SW 1271 (cell line): ENCODE data around the gene CXCR6.

Source experiments
- DNase-seq, 2 experiments: peaks; one replicate each; lab custom pipeline; 2025; lab: John Stamatoyannopoulos, UW

Gene CXCR6

DNA sequence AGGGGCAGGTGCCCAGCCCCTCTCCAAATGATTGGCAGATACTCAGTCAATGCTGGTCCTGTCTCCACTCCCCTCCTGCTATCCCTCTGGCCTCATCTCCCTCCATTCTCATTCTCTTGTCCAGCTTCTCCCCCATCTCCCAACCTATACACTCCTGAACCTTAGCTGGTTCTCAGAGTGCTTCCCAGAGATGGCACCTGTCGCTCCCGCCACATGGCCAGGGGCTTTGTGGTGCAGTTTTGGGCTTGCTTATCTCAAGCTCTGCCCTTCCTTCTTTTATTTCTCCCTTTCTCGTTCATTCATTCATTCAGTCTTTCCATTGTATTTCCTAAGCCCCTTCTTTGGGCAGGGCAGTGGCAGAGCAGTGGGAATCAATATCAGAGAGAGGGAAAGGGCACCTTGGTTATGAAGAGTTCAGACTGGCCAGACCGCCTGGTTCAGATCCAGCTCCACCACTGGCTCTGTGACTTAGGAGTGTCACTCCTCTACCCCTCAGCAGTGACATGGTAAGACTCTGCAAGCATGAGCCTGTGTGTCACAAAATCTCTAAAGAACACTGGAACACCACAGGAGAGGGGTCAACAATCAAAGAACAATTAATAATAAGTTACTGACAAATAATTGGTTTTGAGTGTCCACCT lies 20.2 kb upstream of the CXCR6 start:
- DNase-seq = no peak

DNA sequence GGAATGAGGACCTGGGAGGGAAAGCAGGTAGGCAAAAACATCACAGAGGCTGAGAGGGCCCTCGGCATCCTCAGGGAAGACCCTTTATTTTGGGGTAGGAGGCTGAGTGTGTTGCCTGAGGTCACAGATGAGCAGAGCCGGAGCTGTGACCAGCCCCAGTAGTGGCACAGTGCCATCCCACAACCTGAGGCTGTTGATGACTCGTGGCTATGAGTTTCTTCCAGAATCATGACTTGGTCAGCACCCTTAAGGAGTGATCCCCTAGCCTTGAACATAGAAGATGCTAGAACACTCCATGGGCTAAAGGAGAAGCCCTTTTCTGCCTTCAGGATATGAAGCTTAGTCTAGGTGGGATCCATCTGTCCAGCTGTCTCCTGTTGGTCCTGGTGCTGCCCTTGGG lies 19.5 kb upstream of the CXCR6 start:
- DNase-seq = peak in 1 of 2 experiments; percentile 2

- no peak for DNase-seq
Measured at GRCh38 chr3:45927881-45928280, 15.4 kb upstream of the CXCR6 start.

DNA sequence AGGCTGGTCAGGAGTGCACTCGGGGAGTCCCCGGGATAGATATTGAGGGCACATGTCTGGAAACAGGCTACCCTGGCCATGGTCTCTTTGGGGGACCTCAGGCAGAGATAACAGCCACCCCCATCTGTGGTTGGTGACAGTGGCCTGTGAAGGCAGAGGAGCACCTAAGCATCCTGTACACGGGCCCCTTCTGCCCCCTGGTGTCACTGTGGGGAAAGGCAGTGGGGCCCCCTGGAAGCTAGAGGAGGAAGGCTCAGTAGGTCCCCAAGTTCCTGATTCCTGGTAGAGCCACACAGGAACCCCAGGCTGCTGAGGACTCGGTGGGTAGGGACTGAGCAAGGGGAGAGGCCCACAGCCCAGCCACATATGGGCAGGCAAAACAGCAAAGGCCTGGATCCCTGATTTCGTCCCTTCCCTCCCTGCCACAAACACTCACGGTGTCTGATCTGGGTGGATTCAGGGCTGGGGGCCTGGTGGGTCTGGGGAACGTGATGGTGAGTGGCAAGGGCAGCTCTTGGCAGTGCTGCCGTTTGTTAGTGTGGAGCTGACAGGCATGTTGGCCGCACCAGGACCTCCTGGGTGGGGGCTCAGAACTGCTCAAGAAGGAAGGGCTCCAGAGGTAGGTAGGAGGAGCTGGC lies 14.1 kb upstream of the CXCR6 start:
- no peak for DNase-seq

DNA sequence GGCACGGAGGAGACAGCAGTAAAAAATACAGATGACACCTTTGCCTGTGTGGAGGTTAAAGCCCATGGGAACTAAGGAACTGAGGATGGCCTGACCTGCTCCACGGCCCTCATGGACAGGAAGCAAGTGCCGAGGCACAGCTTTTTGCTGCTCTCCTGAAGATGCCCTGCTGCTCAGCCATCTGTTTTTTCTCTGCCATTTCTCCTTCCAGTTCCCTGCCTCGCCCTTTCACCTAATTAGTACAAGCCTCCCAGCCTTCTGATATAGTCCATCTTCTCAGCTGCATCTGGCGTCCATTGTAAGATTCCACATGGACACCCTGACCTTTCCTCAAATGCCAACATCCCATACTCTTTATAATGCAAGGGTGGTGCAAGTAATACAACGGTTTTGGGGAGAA lies 11.8 kb upstream of the CXCR6 start:
- no peak for DNase-seq

DNA sequence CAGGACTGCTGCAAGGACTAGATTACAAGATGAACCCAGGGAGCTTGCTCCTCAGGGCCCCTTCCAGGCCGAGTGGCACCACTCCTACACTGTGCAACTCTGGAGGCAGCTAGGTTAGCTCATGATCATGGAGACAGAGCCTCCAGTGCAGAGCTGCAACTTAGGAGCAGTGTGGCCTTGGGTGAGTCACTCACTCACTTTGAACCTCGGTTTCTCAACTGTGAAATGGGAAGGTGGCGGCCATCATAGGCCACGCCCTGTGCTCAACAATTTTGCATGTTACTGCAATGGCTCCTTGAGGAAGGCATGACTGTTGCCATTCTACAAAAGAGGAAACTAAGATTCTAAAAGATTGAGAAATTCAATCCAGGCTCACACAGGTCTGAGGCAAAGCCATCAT lies 11.2 kb upstream of the CXCR6 start:
- no peak for DNase-seq

DNA sequence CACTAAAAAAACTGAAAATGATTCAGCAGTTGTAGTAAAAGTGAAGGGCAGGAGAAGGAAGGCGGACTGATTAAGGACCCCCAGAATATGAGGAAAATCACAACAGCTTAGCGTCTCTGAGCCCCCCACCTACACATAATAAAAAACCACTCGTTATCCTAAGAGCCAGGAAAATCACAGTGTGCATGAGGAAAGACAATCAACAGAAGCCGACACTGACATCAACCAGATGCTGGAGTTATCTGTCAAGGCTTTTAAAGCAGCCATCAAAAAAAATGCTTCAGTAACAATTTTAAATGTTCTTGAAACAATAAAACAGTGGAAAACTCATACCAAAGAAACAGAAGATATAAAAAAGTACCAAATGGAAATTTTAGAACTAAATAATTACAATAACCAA lies 9.7 kb upstream of the CXCR6 start:
- DNase-seq = no peak

DNA sequence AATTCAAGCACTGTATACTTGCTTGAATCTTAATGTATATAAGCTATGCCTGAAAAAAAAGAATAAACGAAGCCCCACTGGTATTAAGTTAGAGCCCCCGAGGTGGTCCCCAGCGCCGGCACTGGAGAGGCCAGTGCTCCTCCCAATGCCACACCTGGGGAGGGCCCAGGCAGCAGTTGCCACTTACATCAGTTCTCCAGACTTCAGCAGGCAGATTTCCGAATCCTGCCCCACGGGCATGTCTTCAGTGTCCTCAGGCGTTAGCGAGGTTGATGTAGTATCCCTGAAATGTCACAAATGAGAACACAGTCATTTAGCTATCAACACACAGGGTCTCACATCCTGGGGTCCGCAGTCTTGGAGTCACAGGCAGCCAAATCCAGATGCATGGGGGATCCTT lies 7.0 kb upstream of the CXCR6 start:
- no peak for DNase-seq

- DNase-seq = no peak
Measured at GRCh38 chr3:45937206-45938042, 5.8 kb upstream of the CXCR6 start.

DNA sequence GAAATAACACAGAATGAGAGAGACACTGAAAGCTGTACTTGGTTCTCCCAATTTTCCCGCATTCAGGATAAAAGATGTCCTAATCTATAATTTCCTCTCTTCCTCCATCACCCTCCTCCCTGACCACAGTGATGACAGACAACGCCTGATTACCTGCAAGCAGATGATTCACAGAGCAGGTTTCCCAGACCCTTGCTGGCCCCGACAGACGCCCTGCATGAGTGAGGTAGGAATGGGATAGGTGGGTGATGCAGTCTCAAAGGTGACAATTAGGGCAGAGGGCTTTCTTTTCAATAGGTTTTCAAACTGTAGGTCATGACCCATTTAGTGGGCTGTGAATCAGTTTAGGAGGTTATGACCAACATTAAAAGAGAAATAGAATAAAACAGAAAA lies 5.2 kb upstream of the CXCR6 start:
- DNase-seq = no peak

DNA sequence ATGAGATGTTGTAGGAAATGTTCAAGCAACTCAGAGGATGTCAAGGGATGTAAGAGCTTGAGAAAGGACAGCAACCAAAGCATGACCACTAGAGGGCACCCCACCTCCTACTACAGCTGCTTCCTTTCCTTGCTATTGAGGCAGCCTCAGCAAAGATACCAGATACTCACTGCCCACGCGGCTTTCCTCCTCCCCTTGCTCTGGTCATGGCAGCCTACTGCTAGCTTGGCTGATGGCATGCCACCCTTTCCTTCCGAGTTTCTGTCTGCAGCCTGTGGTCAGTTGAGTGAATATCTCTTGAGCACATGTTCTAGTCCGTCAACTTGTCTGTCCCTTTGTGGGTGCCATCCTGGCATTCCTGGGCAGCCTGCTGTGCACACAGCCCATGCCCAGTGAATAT lies 4.4 kb upstream of the CXCR6 start:
- peak; percentile 7 to 64 for DNase-seq

DNA sequence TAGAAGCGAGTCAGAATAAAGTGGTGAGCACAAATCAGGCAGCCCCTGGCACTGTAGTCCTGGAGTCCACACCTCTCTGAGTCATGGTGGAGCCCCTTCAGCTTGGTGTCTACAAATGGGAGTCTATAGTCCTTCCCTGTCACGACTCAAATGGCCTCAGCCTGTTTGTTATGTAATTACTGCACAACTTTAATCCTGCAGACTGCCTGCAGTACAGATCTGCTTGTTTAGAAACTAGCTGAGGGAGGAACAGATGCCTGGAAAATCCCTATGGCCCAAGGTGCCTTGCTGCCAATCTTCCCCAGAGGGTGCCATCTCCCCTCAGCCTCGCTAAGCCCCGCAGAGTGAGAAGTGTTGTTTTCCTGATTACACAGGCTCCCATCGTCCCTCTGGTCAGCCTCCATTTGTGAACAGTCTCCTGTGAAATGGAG lies 3.9 kb upstream of the CXCR6 start:
- no peak for DNase-seq

GRCh38 chr3:45940004-45940780 lies 3.1 kb upstream of the CXCR6 start:
- no peak for DNase-seq

DNA sequence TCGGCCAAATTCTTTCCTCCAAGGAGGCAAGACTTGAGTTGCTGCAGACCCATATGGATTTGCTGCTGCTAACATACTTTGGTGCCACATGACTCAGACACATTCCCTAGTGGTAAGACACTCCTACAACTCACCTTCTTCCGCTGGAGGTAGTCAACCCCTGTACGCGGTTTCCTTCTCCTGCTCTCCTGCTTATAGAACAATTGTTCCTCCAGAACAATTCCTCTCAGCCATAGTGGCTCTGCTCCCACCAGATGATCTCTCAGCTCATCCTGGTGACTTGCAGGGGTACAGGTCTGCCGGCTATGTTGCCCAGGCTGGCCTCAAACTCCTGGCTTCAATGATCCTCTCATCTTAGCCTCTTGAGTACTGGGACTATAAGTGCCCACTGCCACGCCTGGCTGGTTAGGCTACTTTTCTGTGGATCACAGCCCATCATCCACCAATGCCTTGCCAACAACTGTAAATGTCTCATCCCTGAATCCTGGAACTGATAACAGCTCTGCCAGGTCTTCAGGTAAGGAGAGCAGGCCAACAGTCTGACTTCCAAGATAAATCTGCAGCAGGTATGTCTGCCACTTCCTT lies 2.4 kb upstream of the CXCR6 start:
- DNase-seq = no peak

DNA sequence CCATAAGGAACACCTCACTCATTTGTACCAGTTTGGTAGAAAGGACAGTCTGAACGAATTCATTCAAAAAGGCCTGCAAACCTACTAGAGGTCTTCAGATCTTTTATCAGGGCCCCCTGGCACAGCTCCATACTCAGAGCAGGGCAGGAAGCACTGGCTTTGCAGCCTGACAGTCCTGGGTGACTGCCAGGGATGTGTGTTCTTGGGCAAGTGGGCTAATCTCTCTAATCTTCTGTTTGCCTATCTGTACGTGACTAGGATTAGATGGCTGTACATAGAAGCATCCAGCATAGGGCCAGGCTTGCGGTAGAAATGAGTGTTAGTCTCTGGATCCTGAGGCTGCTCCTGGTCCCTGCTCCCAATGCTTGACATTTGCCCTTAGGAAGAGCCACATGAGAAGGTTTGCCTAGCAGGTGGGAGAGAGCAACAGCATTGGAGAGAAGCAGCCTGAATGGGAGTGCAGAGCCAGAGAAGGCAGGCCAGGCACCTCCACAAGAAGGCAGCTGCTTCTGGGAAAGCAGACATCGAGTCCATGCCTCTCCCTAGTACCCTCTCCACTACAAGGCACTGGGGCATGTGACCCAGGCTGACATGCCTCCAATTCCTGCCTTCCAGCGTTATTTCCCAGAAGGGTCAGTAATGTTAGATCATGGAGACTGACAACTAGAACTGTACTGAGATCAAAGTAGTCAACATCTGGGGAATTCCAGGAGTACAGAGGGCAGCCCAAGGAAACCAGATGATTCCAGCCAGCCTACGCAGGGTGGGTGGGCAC lies 1.0 kb upstream of the CXCR6 start:
- no peak for DNase-seq

DNA sequence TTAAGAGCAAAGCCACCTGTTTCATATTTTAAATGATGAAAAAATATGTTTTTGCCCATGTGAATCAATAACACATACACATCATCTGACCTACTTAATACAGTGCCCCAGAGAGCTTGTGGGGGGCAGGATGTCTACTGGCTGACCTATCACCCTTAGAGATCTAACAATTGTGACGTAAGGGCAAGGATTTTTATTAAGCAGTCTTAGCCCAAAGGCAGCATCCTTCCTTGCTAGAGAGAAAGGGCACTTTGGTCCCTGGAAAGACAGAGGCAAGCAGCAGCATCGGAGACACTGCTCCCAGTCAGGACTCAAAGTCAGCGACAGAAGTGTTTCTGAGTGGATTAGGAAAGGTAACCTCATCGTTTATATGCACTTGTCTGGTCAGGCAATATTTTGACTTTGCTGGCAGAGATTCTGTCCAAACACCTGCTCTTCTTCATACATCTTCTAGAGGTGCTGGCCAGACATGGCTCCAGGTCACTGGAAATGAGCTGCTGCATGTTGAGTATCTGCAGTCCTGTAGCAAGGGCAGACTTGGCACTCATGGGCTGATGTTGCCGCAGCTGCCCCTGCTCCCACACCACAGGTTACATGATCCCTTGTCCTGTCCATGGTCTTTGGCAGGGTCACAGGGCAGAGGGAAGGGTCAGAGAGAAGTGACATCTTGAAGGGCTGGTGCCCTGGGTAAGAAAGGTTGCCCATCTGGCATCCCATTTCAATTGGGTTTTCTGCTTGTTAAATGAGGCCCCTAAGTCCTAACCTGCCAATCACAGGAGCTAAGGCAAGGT lies 1.8 kb downstream of the CXCR6 start:
- no peak for DNase-seq

GRCh38 chr3:45946307-45946706 lies 3.0 kb downstream of the CXCR6 start:
- DNase-seq = no peak

GRCh38 chr3:45946875-45947274 lies 3.6 kb downstream of the CXCR6 start:
- no peak for DNase-seq

DNA sequence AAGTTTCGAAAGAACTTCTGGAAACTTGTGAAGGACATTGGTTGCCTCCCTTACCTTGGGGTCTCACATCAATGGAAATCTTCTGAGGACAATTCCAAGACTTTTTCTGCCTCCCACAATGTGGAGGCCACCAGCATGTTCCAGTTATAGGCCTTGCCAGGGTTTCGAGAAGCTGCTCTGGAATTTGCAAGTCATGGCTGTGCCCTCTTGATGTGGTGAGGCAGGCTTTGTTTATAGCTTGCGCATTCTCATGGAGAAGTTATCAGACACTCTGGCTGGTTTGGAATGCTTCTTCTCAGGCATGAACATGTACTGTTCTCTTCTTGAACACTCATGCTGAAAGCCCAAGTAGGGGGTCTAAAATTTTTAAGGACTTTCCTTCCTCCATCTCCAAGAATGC lies 4.1 kb downstream of the CXCR6 start:
- DNase-seq = no peak

DNA sequence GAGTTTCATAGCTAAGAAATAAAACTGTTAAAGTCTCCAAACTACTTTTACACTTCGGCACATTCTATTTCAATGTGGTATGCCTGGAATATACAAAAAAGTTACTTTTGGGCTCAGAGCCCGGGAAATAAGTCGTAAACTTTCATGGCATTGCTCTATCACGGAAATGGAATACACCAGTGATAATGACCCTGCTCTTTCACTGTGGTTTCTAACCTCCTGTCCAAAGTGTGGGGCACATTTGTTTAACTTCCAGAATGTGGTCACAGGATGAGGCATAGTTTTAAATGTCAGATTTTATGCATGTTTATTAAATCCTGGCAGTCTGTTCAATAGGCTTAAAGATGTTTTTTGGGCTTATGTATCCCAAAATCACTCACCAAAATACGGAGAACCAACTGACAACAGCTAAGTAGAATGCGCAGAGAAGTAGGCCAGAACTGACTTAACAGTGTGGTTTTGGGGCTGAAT lies 5.1 kb downstream of the CXCR6 start:
- DNase-seq = no peak
